ENCODE results near the gene VAMP2. TPM values are rescaled to one million over a fixed set of nuclear protein-coding genes. Genes with fewer than 3 reads are reported as not detected.
A peak's percentile ranks its signal among the peaks of the same experiment; 100 is the strongest.

VAMP2 gene, protein sequence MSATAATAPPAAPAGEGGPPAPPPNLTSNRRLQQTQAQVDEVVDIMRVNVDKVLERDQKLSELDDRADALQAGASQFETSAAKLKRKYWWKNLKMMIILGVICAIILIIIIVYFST
- total RNA-seq (2012; rRNA removed) (2.2 and 2.3 TPM in 2 replicates), polyA plus RNA-seq (2012; rRNA removed) (27.3 and 33.3 TPM in 2 replicates), Bru-seq, nascent RNA (percentile 79 among the genes with signal in this experiment), BruChase-seq, experiment 1, labeled RNA remaining after a 6-hour chase (percentile 95 among the genes with signal in this experiment), BruChase-seq, experiment 2, labeled RNA remaining after a 2-hour chase (percentile 88 among the genes with signal in this experiment)
- 14.0 and 29.1 TPM in 2 replicates for polyA plus RNA-seq (2012; cell fraction: cytosol; rRNA removed)
- 68.1 and 141 TPM in 2 replicates for polyA plus RNA-seq (2012; cell fraction: nucleus; rRNA removed; ENCODE audit: low replicate concordance)
- long read RNA-seq, transcript VAMP2-201 (5 exons, 2,153 nt): major isoform, 12 of 20 reads
- long read RNA-seq, partial matches to known transcripts: 3 of 20 reads
- long read RNA-seq, other reads (novel, unspliced or antisense): 4 of 20 reads

DNA sequence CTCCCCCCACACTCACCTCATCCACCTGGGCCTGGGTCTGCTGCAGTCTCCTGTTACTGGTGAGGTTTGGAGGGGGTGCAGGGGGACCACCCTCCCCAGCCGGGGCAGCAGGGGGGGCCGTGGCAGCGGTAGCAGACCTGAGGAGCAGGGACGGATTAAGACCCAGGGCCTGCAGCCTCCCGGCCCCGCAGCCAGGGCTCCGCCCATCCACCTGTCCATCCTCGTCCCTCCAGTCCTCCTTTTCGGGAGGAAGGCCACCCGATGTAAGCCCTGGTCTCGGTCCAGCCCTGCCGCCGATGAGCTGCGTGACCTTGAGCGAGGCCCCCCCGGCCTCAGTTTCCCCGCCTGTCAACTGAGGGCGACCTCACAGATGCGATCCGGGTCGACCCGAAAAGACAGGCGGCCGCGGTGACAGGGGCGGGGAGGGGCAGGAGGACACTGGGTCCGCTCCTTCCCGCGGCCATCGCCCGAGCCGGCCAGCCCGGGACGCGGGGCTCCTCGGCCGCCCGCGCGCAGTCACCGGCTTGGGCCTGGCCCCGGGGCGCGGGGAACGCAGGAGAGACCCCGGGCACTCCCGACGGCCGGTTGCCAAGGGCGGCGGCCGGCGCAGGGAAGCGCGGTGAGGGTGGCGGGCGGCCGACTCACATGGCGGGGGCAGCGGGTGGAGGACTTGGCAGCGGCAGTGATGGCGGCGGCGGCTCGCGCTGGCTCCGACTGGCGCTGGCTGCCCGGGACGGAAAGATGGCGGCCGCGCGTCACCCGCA, at the start of gene VAMP2:
TSS of gene VAMP2 (minus strand) at position 716 of the 764 bp plus-strand sequence. CDS start at position 647, 69 bp downstream.
- peak within 1 kb of the TSS; percentile 3; the same call in 1 of the 2 replicates for H2BK20ac ChIP-seq (ENCODE audit: low read depth, low read length)
- POLR2A ChIA-PET (ENCODE audit: unreplicated experiment): no interaction called here
- 1% methylated on average over 37 of the region's 75 CpGs; no CpG with 5 or more reads in 1 of the 2 experiments for WGBS, 2 experiments (ENCODE audit: extremely low coverage in 2 of 2, insufficient read length in 1 of 2)

More for the DNA sequence above, at the start of gene VAMP2:
- H3K4me2 ChIP-seq (ENCODE audit: low read depth, low read length): peak within 1 kb of the TSS; percentile 96
- CTCF ChIA-PET: no interaction called here
- H3K36me3 ChIP-seq (ENCODE audit: control insufficient read depth, insufficient read depth, low read length): peaks cover 15% of the 10 kb centered on the region
- TF ChIP-seq RAD21 (IDR thresholded peaks at IDR 0.05; ENCODE audit: low read length): no peak
- TF ChIP-seq, protein P1, sequence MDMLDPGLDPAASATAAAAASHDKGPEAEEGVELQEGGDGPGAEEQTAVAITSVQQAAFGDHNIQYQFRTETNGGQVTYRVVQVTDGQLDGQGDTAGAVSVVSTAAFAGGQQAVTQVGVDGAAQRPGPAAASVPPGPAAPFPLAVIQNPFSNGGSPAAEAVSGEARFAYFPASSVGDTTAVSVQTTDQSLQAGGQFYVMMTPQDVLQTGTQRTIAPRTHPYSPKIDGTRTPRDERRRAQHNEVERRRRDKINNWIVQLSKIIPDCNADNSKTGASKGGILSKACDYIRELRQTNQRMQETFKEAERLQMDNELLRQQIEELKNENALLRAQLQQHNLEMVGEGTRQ (IDR thresholded peaks at IDR 0.05; ENCODE audit: low read depth, low read length): no peak
- TF ChIP-seq RCOR1 (IDR thresholded peaks at IDR 0.05; ENCODE audit: insufficient replicate concordance, low read length): no peak
- TF ChIP-seq, protein P2, sequence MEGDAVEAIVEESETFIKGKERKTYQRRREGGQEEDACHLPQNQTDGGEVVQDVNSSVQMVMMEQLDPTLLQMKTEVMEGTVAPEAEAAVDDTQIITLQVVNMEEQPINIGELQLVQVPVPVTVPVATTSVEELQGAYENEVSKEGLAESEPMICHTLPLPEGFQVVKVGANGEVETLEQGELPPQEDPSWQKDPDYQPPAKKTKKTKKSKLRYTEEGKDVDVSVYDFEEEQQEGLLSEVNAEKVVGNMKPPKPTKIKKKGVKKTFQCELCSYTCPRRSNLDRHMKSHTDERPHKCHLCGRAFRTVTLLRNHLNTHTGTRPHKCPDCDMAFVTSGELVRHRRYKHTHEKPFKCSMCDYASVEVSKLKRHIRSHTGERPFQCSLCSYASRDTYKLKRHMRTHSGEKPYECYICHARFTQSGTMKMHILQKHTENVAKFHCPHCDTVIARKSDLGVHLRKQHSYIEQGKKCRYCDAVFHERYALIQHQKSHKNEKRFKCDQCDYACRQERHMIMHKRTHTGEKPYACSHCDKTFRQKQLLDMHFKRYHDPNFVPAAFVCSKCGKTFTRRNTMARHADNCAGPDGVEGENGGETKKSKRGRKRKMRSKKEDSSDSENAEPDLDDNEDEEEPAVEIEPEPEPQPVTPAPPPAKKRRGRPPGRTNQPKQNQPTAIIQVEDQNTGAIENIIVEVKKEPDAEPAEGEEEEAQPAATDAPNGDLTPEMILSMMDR (conservative IDR thresholded peaks at IDR 0.05; ENCODE audit: low read depth, low read length): no peak
- peak; percentile 83 for TF ChIP-seq POLR2A (IDR thresholded peaks at IDR 0.05; ENCODE audit: low read depth, low read length)
- peak; percentile 48; the same call in 1 of the 2 replicates for TF ChIP-seq MXI1 (IDR thresholded peaks at IDR 0.05; ENCODE audit: borderline replicate concordance, low read depth, low read length)
- TF ChIP-seq, protein P3, sequence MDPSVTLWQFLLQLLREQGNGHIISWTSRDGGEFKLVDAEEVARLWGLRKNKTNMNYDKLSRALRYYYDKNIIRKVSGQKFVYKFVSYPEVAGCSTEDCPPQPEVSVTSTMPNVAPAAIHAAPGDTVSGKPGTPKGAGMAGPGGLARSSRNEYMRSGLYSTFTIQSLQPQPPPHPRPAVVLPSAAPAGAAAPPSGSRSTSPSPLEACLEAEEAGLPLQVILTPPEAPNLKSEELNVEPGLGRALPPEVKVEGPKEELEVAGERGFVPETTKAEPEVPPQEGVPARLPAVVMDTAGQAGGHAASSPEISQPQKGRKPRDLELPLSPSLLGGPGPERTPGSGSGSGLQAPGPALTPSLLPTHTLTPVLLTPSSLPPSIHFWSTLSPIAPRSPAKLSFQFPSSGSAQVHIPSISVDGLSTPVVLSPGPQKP (IDR thresholded peaks at IDR 0.05; ENCODE audit: borderline replicate concordance, low read depth, low read length): no peak
- TF ChIP-seq CEBPB (IDR thresholded peaks at IDR 0.05; ENCODE audit: low read depth, low read length): no peak
- peak; percentile 54; the same call in 1 of the 2 replicates for TF ChIP-seq CHD1 (IDR thresholded peaks at IDR 0.05; ENCODE audit: low read depth, low read length)
- TF ChIP-seq FOS (IDR thresholded peaks at IDR 0.05; ENCODE audit: low read depth, low read length): no peak
- TF ChIP-seq MAZ (IDR thresholded peaks at IDR 0.05; ENCODE audit: borderline replicate concordance, low read depth, low read length): peak; percentile 50; the same call in 1 of the 2 replicates
- BruUV-seq (replicated peaks): no TSS peak
- H2BK120ac ChIP-seq (ENCODE audit: low read depth, low read length): peak within 1 kb of the TSS; percentile 50
- in situ Hi-C loops (cut with MboI; ENCODE audit: low sequenced_read_pairs): loop anchor here (25.0 kb wide), 1 partner anchor 925 kb away; the partner anchor contains the start of genes DVL2, GABARAP and PHF23
- peak within 1 kb of the TSS; percentile 86 for H3K4ac ChIP-seq (ENCODE audit: low read depth, low read length)
- H3K4me3 ChIP-seq (ENCODE audit: insufficient read depth, low read depth, low read length): peak within 1 kb of the TSS; percentile 99
- H4K5ac ChIP-seq (ENCODE audit: low read depth, low read length): peak within 1 kb of the TSS; percentile 99
- H2AK5ac ChIP-seq (ENCODE audit: low read depth, low read length): peak within 1 kb of the TSS; percentile 98
- no peaks in the 10 kb centered on the region for H3K9me3 ChIP-seq (ENCODE audit: control insufficient read depth, insufficient read depth, low read length)
- peak within 1 kb of the TSS; percentile 93 to 98 for H4K8ac ChIP-seq (ENCODE audit: low read depth in 2 of 2, low read length in 2 of 2)
- H2AK9ac ChIP-seq (replicated peaks; ENCODE audit: low read depth, low read length, poor library complexity): peak within 1 kb of the TSS; percentile 99
- H4K20me1 ChIP-seq (ENCODE audit: insufficient read depth, low read length): peaks cover 14% of the 10 kb centered on the region
- H3K9ac ChIP-seq (ENCODE audit: low read depth, low read length): peak within 1 kb of the TSS; percentile 93
- intact Hi-C loops (cut with micrococcal nuclease): no loop called here
- dilution Hi-C loops (cut with HindIII; ENCODE audit: low sequenced_read_pairs, unreplicated experiment): no loop called here
- peak within 1 kb of the TSS; percentile 93 for H3K27ac ChIP-seq (ENCODE audit: insufficient read depth, low read length)
- peaks cover 7% of the 10 kb centered on the region for H3K9me1 ChIP-seq (ENCODE audit: insufficient read depth, low read length)
- peak within 1 kb of the TSS; percentile 91 for H4K91ac ChIP-seq (ENCODE audit: insufficient read depth, low read depth, low read length)
- peaks cover 21 to 39% of the 10 kb centered on the region in 2 experiments for H3K79me1 ChIP-seq (ENCODE audit: low read depth in 1 of 2, low read length in 2 of 2)
- H3K18ac ChIP-seq (ENCODE audit: low read depth, low read length): peak within 1 kb of the TSS; percentile 89
- H3K27me3 ChIP-seq (ENCODE audit: control insufficient read depth, insufficient read depth, low read length): no peaks in the 10 kb centered on the region
- ATAC-seq (ENCODE audit: low read depth) (peak; percentile 71), DNase-seq (peak; percentile 50)
- H3K4me1 ChIP-seq (ENCODE audit: control insufficient read depth, insufficient read depth, low read length): peaks cover 26% of the 10 kb centered on the region
- H3K56ac ChIP-seq (ENCODE audit: extremely low read depth, insufficient read depth, low read length): peak within 1 kb of the TSS; percentile 10
- peak within 1 kb of the TSS; percentile 87 for H3K14ac ChIP-seq (replicated peaks; ENCODE audit: low read depth, low read length)
- peak within 1 kb of the TSS; percentile 87 for H2BK5ac ChIP-seq (ENCODE audit: low read depth, low read length, poor library complexity, severe bottlenecking)
- H3K23ac ChIP-seq (ENCODE audit: low read depth, low read length): peak within 1 kb of the TSS; percentile 94
- H2AFZ ChIP-seq (replicated peaks; ENCODE audit: low read length, poor library complexity): peak within 1 kb of the TSS; percentile 97
- H2BK15ac ChIP-seq (ENCODE audit: low read depth, low read length): peak within 1 kb of the TSS; percentile 15; the same call in 1 of the 3 replicates
